ENCODE measurements around the gene PTTG1IP.

The PTTG1IP gene

DNA sequence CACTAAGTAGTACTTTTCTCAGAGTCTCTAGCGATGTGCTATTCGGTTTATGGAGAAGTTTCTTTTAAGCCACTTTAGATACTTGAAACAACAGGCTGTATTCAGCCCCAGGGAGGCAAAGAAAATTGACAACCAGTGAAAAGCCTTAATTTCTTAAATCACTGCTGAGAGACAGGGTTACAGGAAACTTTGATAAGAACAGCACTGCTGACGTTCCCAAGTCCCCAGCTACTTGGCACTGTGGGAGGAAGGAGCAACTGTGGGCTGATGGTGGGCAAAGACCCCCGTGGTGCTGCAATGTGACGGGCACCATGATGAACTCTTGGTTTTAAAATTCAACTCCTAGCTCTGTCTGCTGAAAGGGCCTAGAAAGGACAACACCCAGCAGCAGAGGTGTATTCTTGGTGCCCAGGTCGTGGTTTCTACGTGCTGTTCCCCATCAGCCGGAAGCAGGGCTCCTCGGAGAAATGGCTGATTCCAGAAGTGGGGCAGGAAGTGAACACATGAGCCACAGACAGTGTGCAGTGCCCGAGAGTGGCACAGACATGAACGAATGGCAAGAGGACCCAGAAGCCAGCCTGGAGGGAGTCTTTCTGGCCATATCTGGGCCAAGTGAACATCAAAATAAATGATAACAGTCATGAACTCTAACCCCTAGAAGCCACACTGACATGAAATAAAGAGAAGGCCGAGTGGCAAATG is 5.3 kb downstream of the PTTG1IP start:
- no peaks in the 10 kb centered on the region for H3K27me3 Mint-ChIP-seq (ENCODE audit: low read depth, poor library complexity)
- no peak for DNase-seq
- TF ChIP-seq, protein P1, sequence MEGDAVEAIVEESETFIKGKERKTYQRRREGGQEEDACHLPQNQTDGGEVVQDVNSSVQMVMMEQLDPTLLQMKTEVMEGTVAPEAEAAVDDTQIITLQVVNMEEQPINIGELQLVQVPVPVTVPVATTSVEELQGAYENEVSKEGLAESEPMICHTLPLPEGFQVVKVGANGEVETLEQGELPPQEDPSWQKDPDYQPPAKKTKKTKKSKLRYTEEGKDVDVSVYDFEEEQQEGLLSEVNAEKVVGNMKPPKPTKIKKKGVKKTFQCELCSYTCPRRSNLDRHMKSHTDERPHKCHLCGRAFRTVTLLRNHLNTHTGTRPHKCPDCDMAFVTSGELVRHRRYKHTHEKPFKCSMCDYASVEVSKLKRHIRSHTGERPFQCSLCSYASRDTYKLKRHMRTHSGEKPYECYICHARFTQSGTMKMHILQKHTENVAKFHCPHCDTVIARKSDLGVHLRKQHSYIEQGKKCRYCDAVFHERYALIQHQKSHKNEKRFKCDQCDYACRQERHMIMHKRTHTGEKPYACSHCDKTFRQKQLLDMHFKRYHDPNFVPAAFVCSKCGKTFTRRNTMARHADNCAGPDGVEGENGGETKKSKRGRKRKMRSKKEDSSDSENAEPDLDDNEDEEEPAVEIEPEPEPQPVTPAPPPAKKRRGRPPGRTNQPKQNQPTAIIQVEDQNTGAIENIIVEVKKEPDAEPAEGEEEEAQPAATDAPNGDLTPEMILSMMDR (IDR thresholded peaks at IDR 0.05), result no peak
- H3K9me3 Mint-ChIP-seq, result no peaks in the 10 kb centered on the region
- peaks cover 43% of the 10 kb centered on the region for H3K36me3 Mint-ChIP-seq (ENCODE audit: low read depth)
- H3K4me3 Mint-ChIP-seq, result no peak overlapping the region
- peaks cover 68% of the 10 kb centered on the region for H3K4me1 Mint-ChIP-seq
- H3K27ac Mint-ChIP-seq, result peak overlapping the region; percentile 68

DNA sequence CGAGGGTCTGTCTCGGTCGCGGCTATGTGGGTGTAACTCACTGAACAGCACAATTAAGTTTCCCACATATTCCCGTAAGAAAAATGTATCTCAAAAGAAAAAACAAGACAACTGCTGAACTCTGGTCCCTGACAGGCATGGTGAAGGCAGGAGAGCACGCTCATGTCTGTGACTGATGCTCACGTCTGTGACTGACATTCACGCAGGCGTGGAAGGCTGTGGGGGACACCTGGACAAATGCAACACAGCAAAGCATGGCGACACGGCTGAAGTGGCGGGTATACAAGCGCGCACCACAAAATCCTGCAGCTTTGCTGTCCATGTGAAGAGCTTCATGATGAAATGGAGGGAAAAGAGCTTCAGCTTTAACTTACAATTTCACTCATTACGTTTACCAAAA is 6.0 kb downstream of the PTTG1IP start:
- Mint-ChIP-seq H3K36me3 (ENCODE audit: low read depth) (peaks cover 44% of the 10 kb centered on the region), H3K27ac (peak overlapping the region; percentile 90), H3K9me3 (no peaks in the 10 kb centered on the region), H3K4me1 (peaks cover 65% of the 10 kb centered on the region), H3K4me3 (no peak overlapping the region), H3K27me3 (ENCODE audit: low read depth, poor library complexity) (no peaks in the 10 kb centered on the region)
- TF ChIP-seq, protein P1 (IDR thresholded peaks at IDR 0.05), result no peak
- DNase-seq, result no peak

DNA sequence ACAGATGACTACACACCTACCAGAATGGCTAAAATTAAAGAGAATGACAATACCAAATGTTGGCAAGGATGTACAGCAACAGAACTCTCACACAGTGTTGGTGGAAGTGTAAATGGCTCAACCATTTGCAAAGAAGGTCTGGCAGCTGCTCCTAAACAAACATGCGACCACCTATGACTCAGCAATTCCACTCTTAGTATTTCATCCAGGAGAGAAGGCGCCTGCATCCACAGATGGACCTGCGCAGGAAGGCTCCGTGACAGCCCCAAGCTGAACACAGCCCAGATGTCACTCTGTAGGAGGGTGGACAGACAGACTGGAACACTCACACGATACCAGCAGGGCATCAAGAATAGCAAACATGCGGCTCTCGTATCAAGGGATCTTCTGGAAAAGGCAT is 6.7 kb downstream of the PTTG1IP start:
- peaks cover 47% of the 10 kb centered on the region for H3K36me3 Mint-ChIP-seq (ENCODE audit: low read depth)
- no peaks in the 10 kb centered on the region for H3K9me3 Mint-ChIP-seq
- no peak for DNase-seq
- TF ChIP-seq, protein P1 (IDR thresholded peaks at IDR 0.05), result no peak
- peaks cover 60% of the 10 kb centered on the region for H3K4me1 Mint-ChIP-seq
- peak overlapping the region; percentile 90 for H3K27ac Mint-ChIP-seq
- no peaks in the 10 kb centered on the region for H3K27me3 Mint-ChIP-seq (ENCODE audit: low read depth, poor library complexity)
- H3K4me3 Mint-ChIP-seq, result no peak overlapping the region

DNA sequence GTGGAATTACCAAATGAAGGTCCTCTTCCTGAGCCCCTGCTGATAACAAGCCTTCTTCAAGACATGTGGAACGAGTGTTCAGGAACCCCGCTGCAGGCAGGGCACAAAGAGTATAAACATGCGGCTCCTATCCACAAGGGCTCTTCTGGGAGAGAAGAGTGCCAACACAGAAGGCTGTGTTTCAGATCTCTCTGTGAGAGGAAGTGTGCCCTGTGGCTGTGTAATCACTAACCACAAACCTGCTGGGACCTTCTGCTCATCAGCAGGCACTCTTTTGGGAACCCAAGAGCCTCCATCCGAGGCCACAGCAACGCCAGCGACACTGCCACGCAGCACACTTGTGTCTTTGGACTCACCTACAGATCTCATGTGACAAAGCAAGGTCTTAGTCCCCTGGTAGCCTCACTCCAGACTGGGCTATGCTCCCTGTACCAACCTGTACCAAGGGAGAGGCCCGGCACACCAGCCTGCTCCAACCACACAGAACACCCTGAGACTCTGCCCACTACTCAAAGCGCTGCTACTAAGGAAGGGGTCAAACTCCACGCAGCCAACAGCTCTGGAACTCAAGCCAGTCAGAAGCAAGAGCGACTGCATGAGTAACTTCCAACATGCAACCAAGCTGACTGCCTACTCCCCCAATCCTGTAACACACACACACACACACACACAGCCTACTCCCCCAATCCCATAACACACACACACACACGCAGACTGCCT is 7.8 kb downstream of the PTTG1IP start:
- no peak for DNase-seq
- peaks cover 57% of the 10 kb centered on the region for H3K4me1 Mint-ChIP-seq
- no peaks in the 10 kb centered on the region for H3K9me3 Mint-ChIP-seq
- no peaks in the 10 kb centered on the region for H3K27me3 Mint-ChIP-seq (ENCODE audit: low read depth, poor library complexity)
- H3K36me3 Mint-ChIP-seq (ENCODE audit: low read depth), result peaks cover 52% of the 10 kb centered on the region
- TF ChIP-seq, protein P1 (IDR thresholded peaks at IDR 0.05), result no peak
- H3K4me3 Mint-ChIP-seq, result no peak overlapping the region
- H3K27ac Mint-ChIP-seq, result peak overlapping the region; percentile 90

DNA sequence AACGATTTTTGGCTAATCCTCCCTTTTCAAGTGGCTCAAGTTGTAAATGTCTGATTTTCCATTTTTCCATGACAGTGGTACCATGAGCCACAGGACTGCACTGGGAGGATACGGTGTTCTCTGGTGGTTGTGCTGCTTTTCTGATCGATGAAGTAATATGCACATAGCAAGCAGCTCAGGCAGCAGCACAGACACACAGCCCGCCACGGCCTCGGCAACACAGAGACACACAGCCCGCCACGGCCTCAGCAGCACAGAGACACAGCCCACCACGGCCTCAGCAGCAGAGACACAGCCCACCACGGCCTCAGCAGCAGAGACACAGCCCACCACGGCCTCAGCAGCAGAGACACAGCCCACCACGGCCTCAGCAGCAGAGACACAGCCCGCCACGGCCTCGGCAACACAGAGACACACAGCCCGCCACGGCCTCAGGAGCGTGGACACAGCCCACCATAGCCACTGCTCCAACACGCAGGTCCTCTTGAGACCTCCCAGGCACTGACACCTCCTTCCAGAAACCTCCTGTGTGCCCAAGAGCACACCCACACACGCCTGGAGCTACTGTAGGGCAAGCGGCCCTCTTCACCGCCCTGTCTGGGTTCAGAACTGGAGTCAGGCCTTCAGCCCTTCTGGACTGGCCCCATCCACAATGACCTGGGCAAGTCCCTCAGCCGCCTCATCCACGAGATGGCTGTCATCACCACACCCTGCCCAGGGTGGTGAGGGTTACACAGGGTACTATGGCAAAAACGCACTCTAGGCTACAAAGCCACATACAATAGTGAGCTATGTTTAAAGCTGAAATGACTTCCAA is 10.4 kb downstream of the PTTG1IP start:
- Mint-ChIP-seq H3K4me3 (no peak overlapping the region), H3K36me3 (ENCODE audit: low read depth) (peaks cover 67% of the 10 kb centered on the region), H3K27me3 (ENCODE audit: low read depth, poor library complexity) (no peaks in the 10 kb centered on the region), H3K9me3 (no peaks in the 10 kb centered on the region), H3K27ac (peak overlapping the region; percentile 85), H3K4me1 (peaks cover 32% of the 10 kb centered on the region)
- TF ChIP-seq, protein P1 (IDR thresholded peaks at IDR 0.05), result no peak
- no peak for DNase-seq

Data from nephron progenitor cell (in vitro differentiated cells).